Left ventricle myocardium superior (tissue), 1 donor: ENCODE results near the gene ATOH8. TPM values are rescaled to one million over a fixed set of nuclear protein-coding genes. Genes with fewer than 3 reads are reported as not detected.
"Not testable (repeated sequence)": the region's sequence is repeated elsewhere in the genome, so short reads cannot be mapped to it uniquely, and the experiment has no call there.

ENCODE experiments used
- ATAC-seq: fragments of 200-7000 bp; cut with Tn5 transposase; one replicate; pipeline ENCODE4 v1.9.1; 2020; ENCODE audit warnings: mild to moderate bottlenecking, moderate library complexity
- DNase-seq: peaks from one replicate; pipeline ENCODE4 v3.0.0-alpha.2; 2020
- intact Hi-C: fragments of 100-400 bp; cut with micrococcal nuclease; formaldehyde crosslinking; loops from one replicate; pipeline ENCODE4 v1.11.0; 2022
- microRNA-seq: library from miRNA; unstranded; fragments of <30 nt; microRNA quantifications from one replicate; pipeline ENCODE4 v1.2.0, GENCODE V29; 2020; ENCODE audit warnings: borderline number of aligned reads
- total RNA-seq: library from RNA; stranded (reverse); fragmentation: NEBNext Ultra II Directional; extraction: Animal tissue kit (Norgen Biotek cat#: 25700); gene quantifications from one replicate; pipeline ENCODE4 v1.2.1, GENCODE V29; 2021
- donor health status: DM: no; HTN: yes; CAD: no; lungs with severe emphysema.

Gene ATOH8
- total RNA-seq, 1 donor from 2014 or later = 29.6 TPM

DNA sequence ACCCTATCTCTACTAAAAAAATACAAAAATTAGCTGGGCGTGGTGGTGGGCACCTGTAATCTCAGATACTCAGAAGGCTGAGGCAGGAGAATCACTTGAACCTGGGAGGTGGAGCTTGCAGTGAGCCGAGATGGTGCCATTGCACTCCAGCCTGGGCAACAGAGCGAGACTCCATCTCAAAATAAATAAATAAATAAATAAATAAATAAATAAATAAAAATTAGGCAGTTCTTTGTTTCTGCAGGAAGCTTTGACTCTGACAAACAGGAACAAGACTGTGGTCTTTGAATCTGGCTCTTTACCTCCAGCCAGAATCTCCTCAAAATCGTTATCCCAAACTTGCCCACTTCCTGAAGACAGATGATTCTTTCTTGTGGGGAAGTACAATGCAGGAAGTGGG, 75.6 kb downstream of the ATOH8 start:
- intact Hi-C loops = loop anchor here (5.0 kb wide), 1 partner anchor 248 kb away; no protein-coding TSS in a partner anchor
- ATAC-seq, DNase-seq: not testable (repeated sequence)

DNA sequence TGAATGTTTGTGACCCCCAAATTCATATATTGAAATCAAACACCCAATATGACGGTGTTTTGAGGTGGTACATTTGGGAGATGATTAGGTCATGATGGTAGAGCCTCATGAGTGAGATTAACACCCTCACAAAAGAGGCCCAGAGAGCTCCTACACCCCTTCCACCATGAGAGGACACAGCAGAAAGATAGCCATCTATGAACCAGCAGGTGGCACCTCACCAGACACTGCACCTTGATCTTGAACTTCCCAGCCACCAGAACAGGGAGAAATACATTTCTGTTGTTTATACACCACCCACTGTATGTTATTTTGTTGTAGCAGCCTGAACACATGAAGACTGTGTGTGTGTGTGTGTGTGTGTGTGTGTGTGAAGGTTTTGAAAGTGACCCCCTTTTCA, 76.9 kb downstream of the ATOH8 start:
- intact Hi-C loops = no loop called here
- DNase-seq = no peak
- ATAC-seq = no peak

DNA sequence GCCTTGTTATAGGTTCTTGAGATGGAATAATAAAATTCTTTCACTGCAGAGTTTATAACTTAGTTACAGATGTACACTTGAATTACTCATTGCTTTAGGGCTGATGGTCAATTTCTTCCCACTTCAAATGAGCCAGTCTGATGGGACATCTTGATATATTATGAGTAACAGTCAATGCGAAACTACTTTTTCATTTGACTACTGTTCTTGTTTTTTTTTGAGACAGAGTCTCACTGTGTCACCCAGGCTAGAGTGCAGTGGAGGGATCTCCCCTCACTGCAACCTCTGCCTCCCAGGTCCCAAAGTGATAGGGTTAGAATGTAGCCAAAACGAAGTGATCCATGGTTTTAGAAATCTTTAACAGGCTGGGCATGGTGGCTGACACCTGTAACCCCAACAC, 77.9 kb downstream of the ATOH8 start:
- no peak for DNase-seq
- no peak for ATAC-seq
- intact Hi-C loops = no loop called here

DNA sequence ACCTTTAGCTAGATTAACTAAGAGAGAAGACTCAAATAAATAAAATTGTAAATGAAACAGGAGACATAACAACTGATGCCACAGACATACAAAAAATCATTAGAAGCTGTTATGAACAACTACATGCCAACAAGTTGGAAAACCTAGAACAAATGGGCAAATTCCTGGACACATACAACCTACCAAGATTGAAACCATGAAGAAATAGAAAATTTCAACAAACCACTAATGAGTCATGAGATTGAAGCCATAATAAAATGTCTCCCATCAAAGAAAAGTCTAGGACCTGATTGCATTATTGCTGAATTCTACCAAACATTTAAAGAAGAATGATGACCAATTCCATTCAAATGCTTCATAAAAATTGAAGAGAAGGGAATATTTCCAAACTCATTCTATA, 80.7 kb downstream of the ATOH8 start:
- ATAC-seq = no peak
- intact Hi-C loops = no loop called here
- DNase-seq = no peak

Small RNAs within 50 kb of the gene (microRNA-seq; reads per million reads assigned to microRNA genes)
- not detected for gene MIR6071

Other genes starting within 250 kb of the ATOH8 start
- gene MAT2A, start 214.8 kb upstream of the ATOH8 start, total RNA-seq = 130 TPM
- 28.1 TPM for gene GGCX, start 192.5 kb upstream of the ATOH8 start, total RNA-seq
- 17.1 TPM for gene VAMP8, start 176.4 kb upstream of the ATOH8 start, total RNA-seq
- 54.8 TPM for gene VAMP5, start 169.6 kb upstream of the ATOH8 start, total RNA-seq
- gene RNF181, start 158.2 kb upstream of the ATOH8 start, total RNA-seq = 89.9 TPM
- gene TMEM150A, start 151.3 kb upstream of the ATOH8 start, total RNA-seq = 14.9 TPM
- gene C2orf68, start 141.9 kb upstream of the ATOH8 start, total RNA-seq = 29.2 TPM
- gene USP39, start 137.8 kb upstream of the ATOH8 start, total RNA-seq = 30.0 TPM
- 0.50 TPM for gene SFTPB, start 85.8 kb upstream of the ATOH8 start, total RNA-seq
- 2.3 TPM for gene GNLY, start 59.6 kb upstream of the ATOH8 start, total RNA-seq
- gene ST3GAL5, start 135.0 kb downstream of the ATOH8 start, total RNA-seq = 7.7 TPM